Peyer's patch (tissue), 4 donors: ENCODE measurements around the gene EPHB2.

Experiments used
- CTCF ChIP-seq, 6 experiments: fragments of 450-650 bp in 4 of 6; fragments of 200-600 bp in 2 of 6; sonication (generic) in 1 of 6; IDR thresholded peaks; one replicate each; pipeline ENCODE4 v1.5.1; 2017 to 2019; ENCODE audit warnings: antibody characterized with exemption in 6 of 6, mild to moderate bottlenecking in 3 of 6, moderate library complexity in 1 of 6
- POLR2A ChIP-seq, 2 donors: fragments of 450-650 bp; IDR thresholded peaks; one replicate each; pipeline ENCODE4 v1.5.1; 2017; ENCODE audit warnings: antibody characterized with exemption in 2 of 2, mild to moderate bottlenecking in 2 of 2, moderate library complexity in 2 of 2

GRCh38 chr1:22791831-22792347 is 81.2 kb downstream of the EPHB2 start:
- TF ChIP-seq CTCF (IDR thresholded peaks at IDR 0.05) (no peak), POLR2A (IDR thresholded peaks at IDR 0.05) (no peak)
